Keratinocyte (primary cell): ENCODE results near the gene WARS2.

Source experiments
- EZH2 ChIP-seq: IDR thresholded peaks from one replicate; pipeline ENCODE4 v1.6.1; 2012; ENCODE audit warnings: inconsistent platforms, mild to moderate bottlenecking, low read length, moderate library complexity
- TF ChIP-seq, protein P1 (sequence below), 3 experiments: IDR thresholded peaks in 1 of 3; conservative IDR thresholded peaks in 1 of 3; optimal IDR thresholded peaks in 1 of 3; 2 replicates in 2 of 3; 3 replicates in 1 of 3; pipeline versions ENCODE3 to v1.5.1; 2011; ENCODE audit warnings: low read length in 3 of 3, mild to moderate bottlenecking in 3 of 3, moderate library complexity in 2 of 3, control low read depth in 1 of 3, inconsistent platforms in 1 of 3; ENCODE audit not compliant: insufficient read depth in 2 of 3; ENCODE audit errors: extremely low read depth in 1 of 3

DNA sequence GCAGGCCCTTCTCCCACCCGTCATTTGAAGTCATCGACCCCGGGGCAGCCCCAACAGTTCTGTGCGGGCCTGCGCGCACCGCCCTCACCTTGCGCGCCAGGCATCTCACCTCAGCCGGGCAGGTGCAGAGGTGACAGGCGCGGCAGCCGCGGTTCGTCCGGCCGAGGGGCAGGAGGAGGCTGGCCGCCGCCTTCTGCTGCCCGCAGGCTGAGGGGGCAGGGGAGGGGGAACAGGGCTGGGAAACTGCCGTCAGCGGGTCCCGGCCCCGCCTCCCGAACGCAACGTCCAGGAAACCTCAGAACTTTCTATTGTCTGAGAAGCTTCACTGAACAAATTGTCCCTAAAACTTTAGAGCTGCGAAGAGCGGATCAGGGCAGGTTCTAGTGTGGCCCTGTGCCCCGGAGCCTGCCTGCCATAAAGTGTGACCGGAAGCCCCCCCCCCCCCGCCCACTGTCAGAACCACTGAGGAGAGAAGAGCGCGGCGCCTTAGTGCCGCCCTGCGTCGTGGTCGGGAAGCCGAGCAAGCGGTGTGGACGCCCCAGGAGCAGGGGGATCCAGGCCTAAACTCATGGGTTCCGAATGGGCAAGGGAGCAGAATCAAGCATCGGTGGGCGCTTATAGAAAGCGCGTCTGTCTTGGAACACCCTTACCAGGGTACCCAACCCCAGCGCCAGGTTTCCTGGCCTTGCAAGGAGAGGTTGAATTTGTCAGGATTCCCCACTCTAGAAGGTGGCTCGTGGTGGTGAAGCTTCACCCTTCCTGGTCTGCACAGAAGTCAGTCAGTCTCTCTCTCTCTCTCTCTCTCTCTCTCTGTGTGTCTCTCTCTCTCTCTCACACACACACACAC is 139.0 kb downstream of the WARS2 start:
- TF ChIP-seq, protein P1, sequence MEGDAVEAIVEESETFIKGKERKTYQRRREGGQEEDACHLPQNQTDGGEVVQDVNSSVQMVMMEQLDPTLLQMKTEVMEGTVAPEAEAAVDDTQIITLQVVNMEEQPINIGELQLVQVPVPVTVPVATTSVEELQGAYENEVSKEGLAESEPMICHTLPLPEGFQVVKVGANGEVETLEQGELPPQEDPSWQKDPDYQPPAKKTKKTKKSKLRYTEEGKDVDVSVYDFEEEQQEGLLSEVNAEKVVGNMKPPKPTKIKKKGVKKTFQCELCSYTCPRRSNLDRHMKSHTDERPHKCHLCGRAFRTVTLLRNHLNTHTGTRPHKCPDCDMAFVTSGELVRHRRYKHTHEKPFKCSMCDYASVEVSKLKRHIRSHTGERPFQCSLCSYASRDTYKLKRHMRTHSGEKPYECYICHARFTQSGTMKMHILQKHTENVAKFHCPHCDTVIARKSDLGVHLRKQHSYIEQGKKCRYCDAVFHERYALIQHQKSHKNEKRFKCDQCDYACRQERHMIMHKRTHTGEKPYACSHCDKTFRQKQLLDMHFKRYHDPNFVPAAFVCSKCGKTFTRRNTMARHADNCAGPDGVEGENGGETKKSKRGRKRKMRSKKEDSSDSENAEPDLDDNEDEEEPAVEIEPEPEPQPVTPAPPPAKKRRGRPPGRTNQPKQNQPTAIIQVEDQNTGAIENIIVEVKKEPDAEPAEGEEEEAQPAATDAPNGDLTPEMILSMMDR (optimal IDR thresholded peaks at IDR 0.05 in 1 of 3, IDR thresholded peaks at IDR 0.05 in 1 of 3, conservative IDR thresholded peaks at IDR 0.05 in 1 of 3; ENCODE audit: extremely low read depth in 1 of 3, insufficient read depth in 2 of 3, low read length in 3 of 3), result no peak
- peak; percentile 35 for TF ChIP-seq EZH2
